NCI-H526 treated with DMSO at 0.1 percent for 48 hours (cell line): ENCODE measurements around the gene C1QTNF3.

ENCODE experiments used
- DNase-seq: peaks from one replicate; lab custom pipeline; 2025; lab: John Stamatoyannopoulos, UW

C1QTNF3 gene

DNA sequence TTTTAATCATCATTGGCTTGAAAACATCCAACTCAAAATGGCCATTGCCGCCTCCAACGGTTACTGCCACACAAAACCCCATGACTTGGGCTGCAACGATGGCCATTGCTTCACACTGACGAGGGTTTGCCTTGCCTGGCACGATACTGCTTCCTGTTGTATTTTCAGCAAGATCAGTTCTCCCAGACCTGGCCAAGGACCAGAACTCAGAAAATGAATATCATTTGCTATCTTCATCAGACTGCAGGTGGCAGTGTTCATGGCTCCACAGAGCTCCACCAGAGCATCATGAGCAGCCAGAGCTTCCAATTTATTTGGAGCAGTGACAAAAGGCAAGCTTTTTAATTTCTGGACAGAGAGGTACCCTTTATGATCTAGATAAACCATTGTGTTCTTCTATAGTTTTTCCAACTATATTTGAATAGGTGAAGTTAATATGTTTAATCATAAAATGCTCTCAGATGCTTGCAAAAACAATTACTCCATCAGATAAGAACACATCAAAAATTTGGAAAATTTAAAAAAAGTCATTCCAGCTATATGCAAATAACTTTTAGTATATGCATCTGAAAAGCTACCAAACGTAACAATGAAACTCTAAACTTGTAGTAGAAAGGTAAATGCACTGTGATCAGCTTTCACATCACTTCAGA lies 45.6 kb downstream of the C1QTNF3 start:
- peak; percentile 51 for DNase-seq

DNA sequence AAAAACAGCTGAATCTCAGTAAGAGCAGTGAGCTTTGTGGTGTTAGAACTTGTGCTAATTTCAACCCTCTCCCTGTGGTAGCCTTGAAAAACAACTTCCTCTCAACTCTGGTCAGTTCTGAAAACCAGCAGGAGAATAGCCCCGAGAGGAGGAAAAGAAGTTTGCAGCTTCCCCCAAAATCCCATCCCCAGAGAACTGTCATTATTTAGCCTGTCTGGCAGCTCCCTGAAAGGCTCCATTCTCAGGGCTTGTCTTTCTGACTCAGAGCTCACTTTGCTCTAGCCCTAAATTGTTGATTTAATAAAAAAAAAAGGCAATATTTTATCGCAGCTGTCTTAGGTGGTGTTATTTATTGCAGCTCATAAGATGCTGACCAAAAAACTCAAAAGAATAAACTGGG lies 47.1 kb downstream of the C1QTNF3 start:
- DNase-seq: no peak

GRCh38 chr5:33994845-33995244 lies 48.2 kb downstream of the C1QTNF3 start:
- DNase-seq: no peak

DNA sequence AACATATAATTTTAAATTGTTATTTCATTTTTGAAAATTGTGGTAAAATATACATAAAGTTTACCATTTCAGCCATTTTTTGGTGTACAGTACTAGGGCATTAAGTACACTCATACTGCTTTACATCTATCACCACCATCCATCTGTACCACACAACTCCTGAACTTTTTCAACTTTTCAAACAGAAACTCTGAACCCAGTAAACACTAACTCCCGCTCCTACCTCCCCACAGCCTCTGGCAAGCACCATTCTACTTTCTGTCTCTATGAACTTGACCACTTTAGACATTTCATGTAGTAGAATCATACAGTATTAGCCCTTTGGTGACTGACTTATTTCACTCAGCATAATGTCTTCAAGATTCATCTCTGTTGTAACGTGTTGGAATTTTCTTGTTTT lies 50.1 kb downstream of the C1QTNF3 start:
- DNase-seq: no peak

DNA sequence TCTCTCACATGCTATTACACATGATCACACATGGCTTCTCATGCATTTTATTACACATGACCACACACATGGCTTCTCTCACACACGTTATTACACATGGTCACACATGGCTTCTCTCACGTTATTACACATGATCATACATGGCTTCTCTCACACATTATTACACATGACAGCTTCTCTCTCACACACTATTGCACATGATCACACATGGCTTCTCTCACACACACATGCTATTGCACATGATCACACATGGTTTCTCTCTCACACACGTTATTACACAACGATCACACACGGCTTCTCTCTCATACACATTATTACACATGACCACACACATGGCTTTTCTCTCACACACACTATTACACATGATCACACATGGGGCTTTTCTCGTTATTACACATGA lies 57.6 kb downstream of the C1QTNF3 start:
- DNase-seq: no peak

DNA sequence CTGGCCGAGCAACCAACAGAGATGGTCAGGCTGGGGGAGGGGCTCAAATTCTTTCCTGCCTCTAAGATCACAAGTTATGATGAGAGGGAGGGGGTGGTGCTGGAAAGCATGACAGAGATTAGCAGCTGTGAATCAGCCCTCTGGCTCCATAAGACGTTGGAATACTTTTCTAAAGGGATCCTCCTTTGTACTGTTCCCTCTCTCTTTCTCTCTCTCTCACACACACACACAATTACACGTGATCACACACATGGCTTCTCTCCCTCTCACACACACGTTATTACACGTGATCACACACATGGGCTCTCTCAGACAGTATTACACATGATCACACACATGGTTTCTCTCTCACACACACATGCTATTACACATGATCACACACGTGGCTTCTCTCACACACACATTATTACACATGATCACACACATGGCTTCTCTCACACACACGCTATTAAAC lies 58.3 kb downstream of the C1QTNF3 start, which contains the start of gene SLC45A2:
TSS of gene SLC45A2 (minus strand) at position 23 of the 454 bp plus-strand sequence. CDS start 110 bp downstream, outside the sequence.
- DNase-seq: no peak

- DNase-seq: no peak
Observed at GRCh38 chr5:33984178-33984577, 58.8 kb downstream of the C1QTNF3 start.

DNA sequence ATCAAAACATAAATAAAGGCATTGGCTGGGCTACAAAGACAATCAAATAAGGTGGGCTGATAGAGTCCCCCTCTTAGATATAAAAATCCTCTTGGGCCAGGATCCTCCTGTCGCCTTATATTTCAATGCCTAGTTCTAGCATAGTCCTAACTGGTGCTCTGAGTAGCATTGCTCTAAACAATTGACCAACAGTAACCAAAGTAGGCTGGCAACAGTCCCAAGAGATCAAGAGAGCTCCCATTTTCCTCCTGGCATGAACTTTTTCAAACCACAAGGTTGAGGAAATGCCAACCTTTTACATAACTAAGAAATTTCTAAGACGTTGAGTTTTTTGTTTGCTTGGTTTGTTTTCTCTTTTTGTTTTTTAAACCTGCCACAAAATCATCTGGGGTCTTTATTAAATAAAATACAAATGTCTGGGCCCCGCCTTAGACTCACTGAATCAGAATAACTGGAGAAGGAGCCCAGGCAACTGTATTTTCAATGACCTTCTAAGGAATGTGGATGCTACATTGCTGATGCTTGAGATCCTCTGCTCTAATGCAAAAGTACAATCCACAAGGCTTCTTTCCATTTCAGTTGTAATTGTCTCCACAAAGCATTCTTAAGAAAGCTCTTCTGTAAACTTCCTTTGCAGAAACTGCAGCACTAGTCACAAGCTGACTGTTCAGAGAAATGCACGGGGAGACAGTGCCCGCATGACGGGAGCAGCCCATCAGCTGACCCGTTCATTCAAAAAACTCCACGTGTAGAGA lies 61.4 kb downstream of the C1QTNF3 start:
- DNase-seq: no peak

DNA sequence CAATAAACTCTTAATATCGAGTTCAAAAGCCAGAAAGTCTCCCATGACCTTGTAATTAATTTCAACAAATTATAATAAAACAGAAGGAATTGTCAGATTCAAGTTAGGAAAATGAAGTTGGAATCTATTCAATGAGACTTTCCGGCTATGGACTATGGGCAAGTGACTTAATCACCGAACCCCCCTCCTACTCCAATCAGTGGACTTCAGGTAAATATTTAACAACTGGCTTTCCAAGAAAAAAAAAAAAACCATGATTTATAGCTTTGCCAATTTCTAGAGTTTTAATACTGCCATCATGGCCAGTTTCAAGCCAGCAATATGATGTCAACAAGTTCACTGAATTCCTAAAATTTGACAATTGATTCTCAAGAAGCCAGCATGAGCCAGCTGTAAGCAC lies 63.0 kb downstream of the C1QTNF3 start:
- DNase-seq: no peak

DNA sequence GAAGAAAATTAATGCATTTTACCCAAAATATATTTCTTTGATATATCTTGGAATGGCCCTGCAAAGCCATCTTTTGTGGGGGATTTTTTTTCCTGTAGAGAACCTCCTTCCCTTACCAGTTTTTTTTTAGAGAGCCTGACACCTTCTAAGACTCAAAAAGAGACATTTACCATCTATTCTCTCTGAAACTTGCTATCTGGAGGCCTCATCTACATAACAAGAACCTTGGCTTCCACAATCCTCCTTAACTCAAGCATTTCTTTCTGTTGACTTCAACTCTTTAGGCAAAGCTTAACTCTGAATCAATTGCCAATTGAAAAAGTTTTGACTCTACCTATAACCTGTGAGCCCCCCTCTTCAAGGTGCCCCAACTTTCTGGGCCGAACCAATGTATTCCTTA lies 64.7 kb downstream of the C1QTNF3 start:
- no peak for DNase-seq

DNA sequence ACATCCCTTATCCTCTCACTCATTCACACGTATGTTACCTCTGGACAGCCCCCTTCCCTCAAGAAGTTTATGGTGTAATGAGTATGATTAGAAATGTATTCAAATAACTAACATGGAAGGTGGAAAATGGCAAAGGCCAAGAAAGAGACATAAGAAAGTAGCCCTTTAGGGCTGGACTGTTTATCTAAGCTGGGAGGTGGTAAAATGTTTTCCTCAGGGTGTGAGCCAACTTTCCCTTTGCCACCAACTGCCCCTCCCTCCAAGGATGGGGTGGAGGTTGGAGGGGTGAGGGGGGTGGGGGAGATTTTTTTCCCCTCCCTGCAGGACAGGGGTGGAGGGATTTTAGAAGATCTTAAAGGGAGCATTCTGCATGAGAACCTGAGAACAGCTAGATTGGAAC lies 66.7 kb downstream of the C1QTNF3 start:
- DNase-seq: no peak

DNA sequence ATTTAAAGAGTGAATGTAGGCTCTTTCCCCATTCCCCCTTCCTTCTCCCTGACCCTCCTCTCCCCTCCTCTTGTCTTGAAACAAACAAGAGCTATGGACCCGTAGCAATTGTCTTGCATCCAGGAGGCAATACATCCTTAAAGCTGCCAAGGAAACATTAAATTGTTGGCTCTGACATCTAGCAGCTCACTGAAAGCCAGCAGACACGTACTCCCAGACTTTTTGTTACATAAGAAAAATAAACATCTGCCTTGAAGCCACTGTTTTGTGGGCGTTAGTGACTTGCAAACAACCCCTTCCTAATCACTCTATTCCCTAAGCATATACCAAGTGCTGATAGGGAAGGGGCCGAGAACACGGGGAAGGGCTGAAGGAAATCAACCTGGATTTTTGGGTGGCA lies 67.2 kb downstream of the C1QTNF3 start:
- no peak for DNase-seq

- DNase-seq: no peak
Observed at GRCh38 chr5:33973271-33973670, 69.7 kb downstream of the C1QTNF3 start.

- DNase-seq: peak; percentile 58
Observed at GRCh38 chr5:33969572-33970452, 73.2 kb downstream of the C1QTNF3 start.

- DNase-seq: no peak
Observed at GRCh38 chr5:33968211-33969005, 74.6 kb downstream of the C1QTNF3 start.
